Measurements from ENCODE around the gene KAZN.

KAZN gene

DNA sequence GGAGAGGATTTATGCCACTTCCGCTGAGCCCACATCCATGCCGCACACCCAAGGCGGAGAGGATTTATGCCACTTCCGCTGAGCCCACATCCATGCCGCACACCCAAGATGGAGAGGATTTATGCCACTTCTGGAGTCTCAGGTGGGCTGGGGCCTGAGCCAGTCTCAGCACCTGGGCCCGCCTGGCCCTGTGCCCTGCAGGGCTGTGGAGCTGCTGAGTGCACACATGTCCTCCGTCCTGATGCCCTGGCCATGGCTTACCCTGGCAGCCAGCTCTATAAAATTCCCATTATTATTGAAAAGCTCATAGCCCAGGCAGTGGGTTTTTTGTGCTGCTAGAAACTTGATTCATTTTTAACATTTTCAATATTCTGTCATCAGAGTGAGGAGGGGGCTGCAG lies 465.3 kb downstream of the KAZN start:
- H3K36me3 Mint-ChIP-seq (ENCODE audit: insufficient read depth) = peaks cover 2% of the 10 kb centered on the region
- H3K4me1 Mint-ChIP-seq (ENCODE audit: low read depth in 2 of 2) = peaks cover 5 to 6% of the 10 kb centered on the region in 2 donors
- ATAC-seq (replicated peaks) = no peak
- no peaks in the 10 kb centered on the region for H3K9me3 Mint-ChIP-seq
- H3K27me3 Mint-ChIP-seq = peaks cover 0 to 20% of the 10 kb centered on the region in 2 donors
- DNase-seq = no peak
- no peak overlapping the region for H3K27ac Mint-ChIP-seq
- no peak overlapping the region for H3K4me3 Mint-ChIP-seq

DNA sequence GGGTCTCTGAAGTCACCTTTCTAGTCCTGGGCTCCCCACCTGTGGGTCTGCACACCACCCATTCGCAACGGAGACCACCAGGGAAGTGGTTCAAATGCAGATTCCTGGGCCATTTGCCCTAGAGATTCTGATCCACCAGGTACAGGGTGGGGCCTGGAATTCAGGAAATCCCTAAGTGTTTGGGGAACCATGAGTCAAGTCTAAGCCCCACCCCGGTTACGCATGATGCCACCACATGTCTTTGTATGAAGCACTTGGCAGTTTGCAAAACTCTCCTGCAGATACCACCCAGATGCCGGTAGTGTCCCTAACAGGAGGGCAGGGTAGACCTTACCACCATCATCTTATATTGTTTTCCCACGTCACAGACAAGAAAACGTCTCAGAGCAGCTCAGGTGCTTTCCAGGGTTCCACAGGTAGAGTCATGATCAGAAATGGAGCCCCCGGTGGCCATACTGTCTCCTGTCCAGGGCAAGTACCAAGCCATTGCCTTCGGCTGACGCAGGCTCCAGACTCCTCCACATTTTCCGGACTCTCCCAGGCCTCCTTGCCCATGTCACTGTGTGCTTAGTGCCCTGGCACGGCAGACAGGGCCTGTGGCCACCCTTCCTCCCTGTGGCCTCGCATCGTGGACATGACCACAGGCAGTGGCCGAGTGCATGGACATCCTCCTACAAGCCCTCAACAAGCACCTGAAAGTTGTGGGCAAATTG lies 465.9 kb downstream of the KAZN start:
- ATAC-seq (replicated peaks) (no peak), DNase-seq (no peak)
- peaks cover 0 to 14% of the 10 kb centered on the region in 2 donors for H3K27me3 Mint-ChIP-seq
- peaks cover 5 to 6% of the 10 kb centered on the region in 2 donors for H3K4me1 Mint-ChIP-seq (ENCODE audit: low read depth in 2 of 2)
- peaks cover 2% of the 10 kb centered on the region for H3K36me3 Mint-ChIP-seq (ENCODE audit: insufficient read depth)
- no peaks in the 10 kb centered on the region for H3K9me3 Mint-ChIP-seq
- no peak overlapping the region for H3K27ac Mint-ChIP-seq
- no peak overlapping the region for H3K4me3 Mint-ChIP-seq

DNA sequence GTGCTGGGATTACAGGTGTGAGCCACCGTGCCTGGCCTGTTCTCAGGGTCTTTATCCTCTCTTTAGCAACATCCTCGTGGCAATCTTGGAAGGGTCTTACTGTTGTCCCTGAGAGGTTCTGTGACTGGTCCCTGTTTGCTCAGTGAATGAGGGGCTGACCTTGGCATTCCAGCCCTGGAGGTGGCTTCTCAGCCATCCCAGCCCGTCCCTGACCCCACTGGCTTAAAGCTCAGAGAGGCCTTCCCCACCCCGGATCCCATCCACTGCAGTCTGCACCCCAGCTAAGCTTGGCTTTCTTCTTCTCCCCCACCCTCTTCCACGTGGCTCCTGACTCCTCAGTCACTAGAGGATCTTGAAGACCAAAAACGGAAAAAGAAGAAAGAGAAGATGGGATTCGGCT lies 466.8 kb downstream of the KAZN start:
- Mint-ChIP-seq H3K4me1 (ENCODE audit: low read depth in 2 of 2) (peaks cover 5 to 6% of the 10 kb centered on the region in 2 donors), H3K9me3 (no peaks in the 10 kb centered on the region), H3K27me3 (peaks cover 0 to 5% of the 10 kb centered on the region in 2 donors), H3K4me3 (no peak overlapping the region), H3K27ac (no peak overlapping the region), H3K36me3 (ENCODE audit: insufficient read depth) (peaks cover 2% of the 10 kb centered on the region)
- no peak for DNase-seq
- ATAC-seq (replicated peaks) = no peak

DNA sequence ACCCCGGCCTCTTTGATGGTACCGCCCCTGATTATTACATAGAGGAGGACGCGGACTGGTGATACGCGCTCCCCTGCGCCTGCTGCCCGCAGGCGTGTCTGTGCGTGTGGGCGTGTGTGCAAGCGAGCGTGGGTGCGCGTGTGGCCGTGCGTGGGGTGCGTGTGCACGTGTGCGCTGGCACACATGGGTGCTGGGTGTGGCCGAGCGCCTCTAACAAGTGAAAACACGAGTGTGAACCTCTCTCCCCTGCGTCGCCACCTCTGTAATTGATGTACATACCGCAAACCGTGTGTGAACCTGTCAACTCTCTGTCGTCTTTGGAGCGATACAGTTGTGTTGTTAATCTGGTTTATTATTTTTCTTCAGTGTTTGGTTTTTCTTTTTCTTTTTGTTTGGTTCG lies 467.3 kb downstream of the KAZN start:
- ATAC-seq (replicated peaks) = peak; percentile 85
- peak overlapping the region in 1 of 2 donors; percentile 80 for H3K27ac Mint-ChIP-seq
- DNase-seq = peak in 2 of 3 experiments; percentile 10 to 33
- peaks cover 5 to 6% of the 10 kb centered on the region in 2 donors for H3K4me1 Mint-ChIP-seq (ENCODE audit: low read depth in 2 of 2)
- peaks cover 2% of the 10 kb centered on the region for H3K36me3 Mint-ChIP-seq (ENCODE audit: insufficient read depth)
- H3K4me3 Mint-ChIP-seq = peak overlapping the region; percentile 1 to 27
- no peaks in the 10 kb centered on the region for H3K9me3 Mint-ChIP-seq
- H3K27me3 Mint-ChIP-seq = peaks cover 0 to under 1% of the 10 kb centered on the region in 2 donors

DNA sequence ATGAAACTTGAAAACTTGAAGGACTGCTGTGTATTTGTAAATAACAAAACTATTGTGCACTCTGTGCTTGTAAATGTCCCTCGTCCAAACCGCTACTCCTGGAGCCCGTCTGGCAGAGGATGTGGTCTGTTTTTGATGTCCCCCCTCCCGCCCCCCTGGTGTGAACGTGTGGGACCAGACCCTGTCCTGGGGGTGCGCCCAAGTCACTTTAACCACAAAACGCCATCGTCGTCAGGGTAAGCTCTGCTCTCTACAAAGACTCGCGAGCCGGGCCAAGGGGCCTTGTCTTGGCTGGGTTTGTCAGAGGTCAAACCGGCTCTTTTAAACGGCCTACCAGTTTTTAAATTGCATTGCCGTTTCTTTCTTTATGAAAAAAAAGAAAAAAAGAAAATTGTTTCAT lies 467.7 kb downstream of the KAZN start:
- Mint-ChIP-seq H3K4me3 (peak overlapping the region; percentile 1 to 27), H3K27me3 (no peaks in the 10 kb centered on the region), H3K4me1 (ENCODE audit: low read depth in 2 of 2) (peaks cover 5 to 6% of the 10 kb centered on the region in 2 donors), H3K36me3 (ENCODE audit: insufficient read depth) (peaks cover 2% of the 10 kb centered on the region), H3K27ac (peak overlapping the region in 1 of 2 donors; percentile 80), H3K9me3 (no peaks in the 10 kb centered on the region)
- ATAC-seq (replicated peaks) (peak; percentile 69), DNase-seq (peak; percentile 6 to 20 (median 13))

DNA sequence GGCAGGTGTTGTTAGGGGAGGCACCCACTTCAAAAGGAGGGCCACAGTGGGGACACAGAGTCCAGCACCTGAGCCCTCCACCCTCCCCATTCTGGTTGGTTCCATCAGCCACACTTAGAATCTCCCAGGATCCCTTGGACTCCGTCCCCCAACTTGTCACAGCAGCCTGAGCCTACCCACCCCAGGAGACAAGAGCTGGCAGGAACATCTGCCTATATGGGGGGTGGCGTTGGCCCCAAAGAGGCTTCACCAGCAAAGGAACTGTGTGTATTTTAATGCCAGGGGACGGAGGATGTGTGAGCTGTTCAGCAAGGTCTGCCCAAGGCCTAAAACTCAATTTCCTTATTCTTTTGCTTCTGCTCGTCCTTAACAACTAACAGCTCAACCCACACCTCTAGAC lies 468.7 kb downstream of the KAZN start:
- Mint-ChIP-seq H3K4me3 (peak overlapping the region in 1 of 2 donors; percentile 60), H3K27ac (peak overlapping the region in 1 of 2 donors; percentile 91), H3K27me3 (no peaks in the 10 kb centered on the region), H3K9me3 (no peaks in the 10 kb centered on the region), H3K36me3 (ENCODE audit: insufficient read depth) (peaks cover 2% of the 10 kb centered on the region), H3K4me1 (ENCODE audit: low read depth in 2 of 2) (peaks cover 5 to 6% of the 10 kb centered on the region in 2 donors)
- DNase-seq (no peak), ATAC-seq (replicated peaks) (no peak)

DNA sequence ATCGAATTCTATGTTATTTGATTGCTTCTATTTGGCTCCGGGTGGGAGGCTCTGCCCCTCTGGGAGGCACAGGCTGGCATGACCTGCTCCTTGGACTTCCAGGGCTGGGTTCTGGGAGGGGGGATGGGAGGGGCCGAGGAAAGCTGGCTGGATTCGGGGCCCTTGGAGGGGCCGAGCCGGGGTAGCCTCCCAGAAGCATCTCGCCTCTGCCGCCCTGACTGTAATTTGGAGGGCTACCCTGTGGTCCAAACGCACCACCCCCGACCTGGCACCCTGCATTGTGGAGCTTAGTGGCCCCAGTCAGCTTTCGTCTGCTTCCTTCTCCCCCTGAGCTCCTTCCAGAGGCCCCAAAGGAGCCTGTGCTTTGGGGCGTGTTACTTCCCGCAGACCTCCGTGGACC lies 469.7 kb downstream of the KAZN start:
- H3K27me3 Mint-ChIP-seq = no peaks in the 10 kb centered on the region
- H3K4me3 Mint-ChIP-seq = no peak overlapping the region
- no peak for DNase-seq
- peaks cover 5 to 6% of the 10 kb centered on the region in 2 donors for H3K4me1 Mint-ChIP-seq (ENCODE audit: low read depth in 2 of 2)
- no peak for ATAC-seq (replicated peaks)
- H3K36me3 Mint-ChIP-seq (ENCODE audit: insufficient read depth) = peaks cover 2% of the 10 kb centered on the region
- peak overlapping the region in 1 of 2 donors; percentile 46 for H3K27ac Mint-ChIP-seq
- no peaks in the 10 kb centered on the region for H3K9me3 Mint-ChIP-seq

DNA sequence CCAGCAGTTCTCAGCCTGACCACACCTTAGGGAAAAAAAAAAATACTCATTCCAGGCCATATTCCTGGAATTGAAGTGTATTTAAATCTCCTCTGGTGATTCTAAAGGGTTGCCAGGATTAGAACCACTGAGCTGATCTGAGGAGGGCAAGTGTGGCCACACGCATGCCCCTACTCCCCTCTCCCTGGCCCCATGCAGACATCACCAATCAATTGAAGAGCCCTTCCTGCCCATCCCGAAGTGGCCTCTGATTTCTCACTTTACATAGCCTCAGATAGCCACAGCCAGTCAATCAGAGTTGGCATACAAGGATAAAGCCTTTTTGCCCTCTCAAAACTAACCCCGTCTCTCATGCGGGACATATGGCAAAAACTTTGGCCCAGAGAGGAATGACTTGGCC lies 470.5 kb downstream of the KAZN start:
- Mint-ChIP-seq H3K4me3 (no peak overlapping the region), H3K9me3 (no peaks in the 10 kb centered on the region), H3K36me3 (ENCODE audit: insufficient read depth) (peaks cover 2% of the 10 kb centered on the region), H3K27ac (peak overlapping the region in 1 of 2 donors; percentile 46), H3K27me3 (no peaks in the 10 kb centered on the region), H3K4me1 (ENCODE audit: low read depth in 2 of 2) (peaks cover 5 to 6% of the 10 kb centered on the region in 2 donors)
- no peak for DNase-seq
- ATAC-seq (replicated peaks) = no peak

DNA sequence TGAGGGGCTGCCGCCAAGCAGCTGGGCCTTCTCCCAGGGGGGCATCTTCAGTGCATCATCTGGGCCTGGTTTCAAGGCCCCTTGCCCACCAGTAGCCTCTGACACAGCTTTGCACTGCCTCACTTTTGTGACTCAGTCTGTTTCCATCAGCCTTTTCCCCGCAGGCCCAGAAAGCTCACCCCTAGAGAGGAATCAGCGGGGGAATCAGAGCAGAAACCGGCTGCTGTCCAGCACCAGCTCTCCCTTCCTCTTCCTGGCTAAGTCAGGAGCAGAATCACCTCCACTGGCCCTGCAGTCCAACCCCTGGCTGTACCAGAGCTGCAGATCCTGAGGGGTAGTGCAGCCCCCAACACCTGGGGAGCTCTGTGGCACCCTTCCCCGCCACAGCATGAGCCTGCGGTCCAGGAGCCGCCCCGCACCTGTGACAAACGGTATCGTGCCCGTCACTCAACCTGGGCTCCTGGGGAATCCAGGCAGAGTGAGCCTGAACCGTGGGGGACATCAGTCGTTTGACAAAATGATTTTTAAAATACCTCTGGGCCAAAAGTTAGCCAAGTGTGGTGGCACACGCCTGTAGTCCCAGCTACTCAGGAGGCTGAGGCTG lies 471.8 kb downstream of the KAZN start:
- no peak overlapping the region for H3K27ac Mint-ChIP-seq
- DNase-seq = no peak
- H3K4me3 Mint-ChIP-seq = no peak overlapping the region
- ATAC-seq (replicated peaks) = no peak
- peaks cover 5 to 6% of the 10 kb centered on the region in 2 donors for H3K4me1 Mint-ChIP-seq (ENCODE audit: low read depth in 2 of 2)
- peaks cover 0 to 9% of the 10 kb centered on the region in 2 donors for H3K27me3 Mint-ChIP-seq
- H3K9me3 Mint-ChIP-seq = no peaks in the 10 kb centered on the region
- H3K36me3 Mint-ChIP-seq (ENCODE audit: insufficient read depth) = peaks cover 2% of the 10 kb centered on the region

DNA sequence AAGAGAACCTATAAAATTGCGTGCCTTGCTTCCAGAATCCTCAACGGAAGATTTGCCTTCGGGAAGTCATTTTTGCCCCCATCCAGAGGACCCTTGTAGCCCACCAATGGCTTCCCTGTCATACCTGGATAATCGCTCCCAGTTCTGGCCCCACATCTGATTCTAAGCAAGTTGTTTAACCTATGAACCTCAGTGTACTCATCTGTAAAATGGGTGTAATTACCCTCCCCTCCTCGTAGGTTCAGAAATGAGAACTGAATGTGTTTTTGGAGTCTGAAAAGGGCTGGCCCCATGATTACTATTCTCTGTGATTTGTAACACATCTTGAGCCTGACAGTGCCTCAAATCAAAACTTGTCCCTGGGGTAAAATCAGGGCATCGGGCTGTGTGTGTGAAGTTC lies 473.5 kb downstream of the KAZN start:
- no peak overlapping the region for H3K4me3 Mint-ChIP-seq
- no peak for DNase-seq
- no peak for ATAC-seq (replicated peaks)
- no peak overlapping the region for H3K27ac Mint-ChIP-seq
- H3K36me3 Mint-ChIP-seq (ENCODE audit: insufficient read depth) = peaks cover 2% of the 10 kb centered on the region
- peaks cover 0 to under 1% of the 10 kb centered on the region in 2 donors for H3K4me1 Mint-ChIP-seq (ENCODE audit: low read depth in 2 of 2)
- H3K9me3 Mint-ChIP-seq = no peaks in the 10 kb centered on the region
- peaks cover 0 to 16% of the 10 kb centered on the region in 2 donors for H3K27me3 Mint-ChIP-seq

DNA sequence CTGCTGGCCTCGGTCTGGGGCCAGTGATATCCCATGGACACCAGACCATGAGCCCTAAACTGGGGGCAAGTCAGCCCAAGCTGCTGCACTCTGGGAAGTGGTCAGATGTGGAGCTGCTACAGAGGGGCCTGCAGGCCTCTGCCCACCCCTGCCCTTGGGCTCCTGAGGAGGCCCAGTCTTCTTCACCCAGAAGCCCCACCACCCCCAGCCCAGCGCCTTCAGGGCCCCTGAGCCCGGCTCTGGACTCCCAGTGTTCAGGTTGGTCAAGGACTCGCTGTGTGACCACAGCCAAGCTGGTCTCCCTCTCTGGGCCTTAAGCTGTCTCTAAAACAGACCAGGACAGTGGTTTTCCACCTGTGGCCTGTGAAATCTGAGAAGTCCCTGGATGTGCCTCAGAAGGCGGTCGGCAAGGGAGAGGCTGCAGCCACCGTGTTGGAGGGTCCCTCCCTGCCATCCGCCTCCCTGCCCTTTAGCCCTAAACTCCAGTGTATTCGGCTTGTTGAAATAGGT lies 475.4 kb downstream of the KAZN start:
- Mint-ChIP-seq H3K27me3 (peaks cover 4 to 34% of the 10 kb centered on the region in 2 donors), H3K4me1 (ENCODE audit: low read depth in 2 of 2) (no peaks in the 10 kb centered on the region), H3K4me3 (no peak overlapping the region), H3K9me3 (no peaks in the 10 kb centered on the region), H3K36me3 (ENCODE audit: insufficient read depth) (no peaks in the 10 kb centered on the region), H3K27ac (no peak overlapping the region)
- DNase-seq = no peak
- ATAC-seq (replicated peaks) = no peak

DNA sequence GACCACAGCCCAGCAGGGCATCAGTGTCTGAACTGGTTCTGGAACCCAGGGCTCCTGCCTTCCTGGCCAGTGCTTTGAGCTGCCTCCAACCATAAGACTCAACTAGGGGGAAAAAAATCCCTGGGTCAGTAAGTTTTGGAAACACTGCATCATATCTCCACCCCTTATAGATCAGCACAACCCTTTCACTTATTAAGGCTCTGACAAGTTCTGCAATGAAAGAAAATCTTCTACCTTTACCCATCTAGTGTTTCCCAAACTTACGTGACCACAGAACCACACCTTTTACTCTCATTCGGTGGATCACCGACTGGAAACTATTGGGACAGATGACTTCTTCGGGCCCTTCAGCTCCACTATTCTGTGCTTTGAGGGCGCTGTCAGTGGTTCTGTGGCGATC lies 476.7 kb downstream of the KAZN start:
- H3K9me3 Mint-ChIP-seq = no peaks in the 10 kb centered on the region
- H3K36me3 Mint-ChIP-seq (ENCODE audit: insufficient read depth) = no peaks in the 10 kb centered on the region
- H3K27ac Mint-ChIP-seq = no peak overlapping the region

DNA sequence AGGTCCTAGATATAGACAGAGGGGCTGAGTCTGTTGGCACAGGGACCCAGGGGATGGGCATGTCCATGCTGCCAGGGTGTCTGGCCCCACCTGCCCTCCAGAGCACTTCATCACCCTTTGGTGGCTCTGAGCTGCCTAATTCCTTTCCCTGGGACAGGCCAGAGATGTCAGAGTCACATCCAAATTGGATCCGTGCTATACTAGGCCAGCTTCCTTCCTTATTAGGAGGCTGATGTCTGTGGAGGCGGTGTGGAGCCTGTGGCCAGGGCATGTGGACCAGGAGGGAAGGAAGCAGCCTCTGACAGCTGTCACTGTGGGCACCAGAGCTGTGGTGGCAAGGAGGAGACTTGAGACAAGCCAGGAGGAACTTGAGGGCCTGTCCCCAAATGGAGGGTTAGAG lies 477.3 kb downstream of the KAZN start:
- H3K4me3 Mint-ChIP-seq = no peak overlapping the region
- no peaks in the 10 kb centered on the region for H3K9me3 Mint-ChIP-seq
- no peaks in the 10 kb centered on the region for H3K36me3 Mint-ChIP-seq (ENCODE audit: insufficient read depth)
- H3K27me3 Mint-ChIP-seq = peaks cover 4 to 46% of the 10 kb centered on the region in 2 donors
- H3K4me1 Mint-ChIP-seq (ENCODE audit: low read depth in 2 of 2) = peaks cover 1 to 5% of the 10 kb centered on the region in 2 donors
- H3K27ac Mint-ChIP-seq = no peak overlapping the region
- DNase-seq (no peak), ATAC-seq (replicated peaks) (no peak)

More for the DNA sequence above, 476.7 kb downstream of the KAZN start:
- Mint-ChIP-seq H3K4me1 (ENCODE audit: low read depth in 2 of 2) (no peaks in the 10 kb centered on the region), H3K27me3 (peaks cover 4 to 42% of the 10 kb centered on the region in 2 donors), H3K4me3 (no peak overlapping the region)
- DNase-seq (no peak), ATAC-seq (replicated peaks) (no peak)

DNA sequence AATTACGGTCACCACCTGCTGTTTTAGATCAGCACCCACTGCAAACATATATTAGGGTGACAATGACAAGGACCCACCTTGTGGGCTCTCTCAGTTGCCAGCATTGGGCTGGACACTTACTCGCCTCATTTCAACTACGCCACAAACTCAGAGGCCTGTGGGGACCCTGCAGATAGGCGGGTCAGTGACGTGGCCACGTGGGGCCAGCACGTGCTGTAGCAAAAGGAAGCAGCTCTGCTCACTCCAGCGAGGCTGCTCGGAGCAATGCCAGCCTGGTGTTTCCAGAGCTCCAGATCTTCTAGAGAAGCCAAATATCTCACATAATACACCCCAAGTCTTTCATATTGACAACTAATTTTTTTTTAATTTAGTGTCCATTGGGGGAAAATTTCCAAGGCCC lies 478.3 kb downstream of the KAZN start:
- no peak for ATAC-seq (replicated peaks)
- peaks cover 2 to 5% of the 10 kb centered on the region in 2 donors for H3K4me1 Mint-ChIP-seq (ENCODE audit: low read depth in 2 of 2)
- no peak overlapping the region for H3K4me3 Mint-ChIP-seq
- no peaks in the 10 kb centered on the region for H3K36me3 Mint-ChIP-seq (ENCODE audit: insufficient read depth)
- H3K27ac Mint-ChIP-seq = no peak overlapping the region
- H3K27me3 Mint-ChIP-seq = peaks cover 12 to 56% of the 10 kb centered on the region in 2 donors
- no peaks in the 10 kb centered on the region for H3K9me3 Mint-ChIP-seq
- DNase-seq = no peak

Measured in effector memory CD8-positive, alpha-beta T cell (primary cell).